Activated CD8-positive, alpha-beta memory T cell treated with anti-CD3 and anti-CD28 coated beads for 48 hours (primary cell): ENCODE data around the gene RTEL1.
"Not testable (repeated sequence)": the region's sequence is repeated elsewhere in the genome, so short reads cannot be mapped to it uniquely, and the experiment has no call there.

Source experiments
- DNase-seq, 3 experiments: peaks; one replicate each; pipeline ENCODE4 v3.0.0-alpha.2; 2020; ENCODE audit warnings: low read depth in 2 of 3, low spot score in 2 of 3

The RTEL1 gene

GRCh38 chr20:63664861-63665594 lies 6.9 kb downstream of the RTEL1 start:
- DNase-seq = no peak

- DNase-seq = no peak
Observed at GRCh38 chr20:63665708-63666107, 7.6 kb downstream of the RTEL1 start.

GRCh38 chr20:63667858-63668257 lies 9.7 kb downstream of the RTEL1 start:
- DNase-seq = no peak

GRCh38 chr20:63668351-63668750 lies 10.2 kb downstream of the RTEL1 start:
- DNase-seq = no peak

- DNase-seq = not testable (repeated sequence)
Observed at GRCh38 chr20:63671695-63672094, 13.6 kb downstream of the RTEL1 start.

GRCh38 chr20:63672666-63673065 lies 14.6 kb downstream of the RTEL1 start:
- no peak for DNase-seq

- DNase-seq = no peak
Observed at GRCh38 chr20:63673951-63674350, 15.8 kb downstream of the RTEL1 start.

GRCh38 chr20:63675681-63676368 lies 17.7 kb downstream of the RTEL1 start:
- no peak for DNase-seq

GRCh38 chr20:63678071-63678470 lies 20.0 kb downstream of the RTEL1 start:
- no peak for DNase-seq

GRCh38 chr20:63678667-63679465 lies 20.8 kb downstream of the RTEL1 start:
- no peak for DNase-seq

- no peak for DNase-seq
Observed at GRCh38 chr20:63679799-63680305, 21.7 kb downstream of the RTEL1 start.

GRCh38 chr20:63680427-63680826 lies 22.3 kb downstream of the RTEL1 start:
- no peak for DNase-seq

- no peak for DNase-seq
Observed at GRCh38 chr20:63680857-63681608, 22.9 kb downstream of the RTEL1 start.

- DNase-seq = no peak
Observed at GRCh38 chr20:63681609-63682142, 23.6 kb downstream of the RTEL1 start.

GRCh38 chr20:63682384-63683139 lies 24.4 kb downstream of the RTEL1 start:
- DNase-seq = no peak

- no peak for DNase-seq
Observed at GRCh38 chr20:63685269-63686026, 27.3 kb downstream of the RTEL1 start.

GRCh38 chr20:63686094-63686491 lies 28.0 kb downstream of the RTEL1 start:
- DNase-seq = no peak

GRCh38 chr20:63686492-63687321 lies 28.6 kb downstream of the RTEL1 start:
- DNase-seq = no peak
